Urinary bladder (tissue), 2 donors: ENCODE results near the gene SLCO2B1. TPM values are rescaled to one million over a fixed set of nuclear protein-coding genes. Genes with fewer than 3 reads are reported as not detected.

ENCODE experiments used
- polyA plus RNA-seq: library from polyadenylated mRNA; stranded (reverse); fragments of 200-250 nt; gene quantifications from one replicate; pipeline ENCODE4 v1.2.3, GENCODE V29; 2013
- total RNA-seq: library from RNA; depleted of rRNA; stranded (reverse); fragments of >200 nt; gene quantifications from one replicate; pipeline ENCODE4 v1.2.3, GENCODE V29; 2014
- donor health status: healthy.

Gene SLCO2B1
- total and polyA plus RNA-seq, 2 donors, result 11.7 to 25.1 TPM

Other genes with a start within 250 kb of the SLCO2B1 start
- 35.6 TPM for gene XRRA1, start 202.0 kb upstream of the SLCO2B1 start, total RNA-seq
- gene XRRA1, start 202.0 kb upstream of the SLCO2B1 start, polyA plus RNA-seq, result 11.6 TPM
- 49.9 TPM for gene SPCS2, start 201.8 kb upstream of the SLCO2B1 start, total RNA-seq
- gene SPCS2, start 201.8 kb upstream of the SLCO2B1 start, polyA plus RNA-seq, result 99.7 TPM
- gene NEU3, start 162.2 kb upstream of the SLCO2B1 start, total RNA-seq, result 10.4 TPM
- 5.2 TPM for gene NEU3, start 162.2 kb upstream of the SLCO2B1 start, polyA plus RNA-seq
- gene OR2AT4, start 54.2 kb upstream of the SLCO2B1 start, total RNA-seq, result 0.05 TPM
- gene OR2AT4, start 54.2 kb upstream of the SLCO2B1 start, polyA plus RNA-seq, result not detected
- gene TPBGL, start 89.7 kb downstream of the SLCO2B1 start, total RNA-seq, result not detected
- gene TPBGL, start 89.7 kb downstream of the SLCO2B1 start, polyA plus RNA-seq, result 0.38 TPM
- 34.5 TPM for gene ARRB1, start 200.6 kb downstream of the SLCO2B1 start, total RNA-seq
- gene ARRB1, start 200.6 kb downstream of the SLCO2B1 start, polyA plus RNA-seq, result 31.4 TPM
- gene RPS3, start 248.4 kb downstream of the SLCO2B1 start, total RNA-seq, result 961 TPM
- 2,414 TPM for gene RPS3, start 248.4 kb downstream of the SLCO2B1 start, polyA plus RNA-seq